Activated naive CD4-positive, alpha-beta T cell treated with anti-CD3 and anti-CD28 coated beads for 36 hours (primary cell): Measurements from ENCODE around the gene NOS1AP. TPM values are rescaled to one million over a fixed set of nuclear protein-coding genes. Genes with fewer than 3 reads are reported as not detected.
"Not testable (repeated sequence)": the region's sequence is repeated elsewhere in the genome, so short reads cannot be mapped to it uniquely, and the experiment has no call there.

Experiments
- CTCF ChIA-PET: fragments of 350-600 bp; sonication (Branson Sonifier 250); formaldehyde crosslinking; loops from one replicate; lab custom pipeline; 2021; ENCODE audit warnings: antibody characterized with exemption; lab: Charles Lee
- DNase-seq: peaks from one replicate; pipeline ENCODE4 v3.0.0-alpha.2; 2020
- H3K27ac Mint-ChIP-seq: one replicate; pipeline ENCODE4 v1.8.0; 2021; ENCODE audit warnings: mild to moderate bottlenecking, mixed read lengths
- H3K27me3 Mint-ChIP-seq: one replicate; pipeline ENCODE4 v1.8.0; 2021; ENCODE audit warnings: low read depth, mixed read lengths
- H3K36me3 Mint-ChIP-seq: one replicate; pipeline ENCODE4 v1.8.0; 2021; ENCODE audit warnings: low read depth, mixed read lengths
- H3K4me1 Mint-ChIP-seq: one replicate; pipeline ENCODE4 v1.8.0; 2021; ENCODE audit warnings: low read depth, mixed read lengths
- H3K4me3 Mint-ChIP-seq: one replicate; pipeline ENCODE4 v1.8.0; 2021; ENCODE audit warnings: mild to moderate bottlenecking, moderate library complexity, mixed read lengths
- H3K9me3 Mint-ChIP-seq: one replicate; pipeline ENCODE4 v1.8.0; 2021; ENCODE audit warnings: mixed read lengths
- intact Hi-C: fragments of 100-400 bp; cut with micrococcal nuclease; formaldehyde crosslinking; loops from one replicate; pipeline ENCODE4 v1.15.1; 2023
- total RNA-seq, 2 experiments: library from RNA; stranded (reverse); gene quantifications; one replicate each; pipeline ENCODE4 v1.2.3, GENCODE V29; 2021

NOS1AP gene
- total RNA-seq, 2 experiments from 2014 or later: 0.33 to 0.42 TPM

GRCh38 chr1:162077648-162078299, 8.3 kb downstream of the NOS1AP start:
- Mint-ChIP-seq H3K36me3 (no peaks in the 10 kb centered on the region), H3K4me3 (no peak overlapping the region), H3K27me3 (peaks cover 35% of the 10 kb centered on the region), H3K9me3 (no peaks in the 10 kb centered on the region), H3K27ac (no peak overlapping the region), H3K4me1 (no peaks in the 10 kb centered on the region)
- CTCF ChIA-PET: no interaction called here
- intact Hi-C loops: no loop called here
- no peak for DNase-seq

- DNase-seq: no peak
- no peaks in the 10 kb centered on the region for H3K9me3 Mint-ChIP-seq
- no peaks in the 10 kb centered on the region for H3K4me1 Mint-ChIP-seq
- H3K27ac Mint-ChIP-seq: no peak overlapping the region
- H3K4me3 Mint-ChIP-seq: no peak overlapping the region
- CTCF ChIA-PET: no interaction called here
- peaks cover 30% of the 10 kb centered on the region for H3K27me3 Mint-ChIP-seq
- intact Hi-C loops: no loop called here
- no peaks in the 10 kb centered on the region for H3K36me3 Mint-ChIP-seq
Measured at GRCh38 chr1:162079030-162079429, 9.5 kb downstream of the NOS1AP start.

- no peak overlapping the region for H3K27ac Mint-ChIP-seq
- H3K27me3 Mint-ChIP-seq: peaks cover 16% of the 10 kb centered on the region
Measured at GRCh38 chr1:162080472-162081015, 11.1 kb downstream of the NOS1AP start.

GRCh38 chr1:162081316-162081715, 11.8 kb downstream of the NOS1AP start:
- peaks cover 13% of the 10 kb centered on the region for H3K27me3 Mint-ChIP-seq
- H3K4me1 Mint-ChIP-seq: no peaks in the 10 kb centered on the region

More at GRCh38 chr1:162080472-162081015, 11.1 kb downstream of the NOS1AP start:
- Mint-ChIP-seq H3K4me1 (no peaks in the 10 kb centered on the region), H3K4me3 (no peak overlapping the region), H3K9me3 (no peaks in the 10 kb centered on the region), H3K36me3 (no peaks in the 10 kb centered on the region)
- CTCF ChIA-PET: no interaction called here
- intact Hi-C loops: no loop called here
- DNase-seq: no peak

GRCh38 chr1:162082080-162082479, 12.6 kb downstream of the NOS1AP start:
- H3K36me3 Mint-ChIP-seq, H3K4me3 Mint-ChIP-seq, CTCF ChIA-PET, H3K4me1 Mint-ChIP-seq, H3K27ac Mint-ChIP-seq, H3K9me3 Mint-ChIP-seq, DNase-seq, intact Hi-C loops: not testable (repeated sequence)
- H3K27me3 Mint-ChIP-seq: peaks cover 13% of the 10 kb centered on the region

More at GRCh38 chr1:162081316-162081715, 11.8 kb downstream of the NOS1AP start:
- no peak overlapping the region for H3K4me3 Mint-ChIP-seq
- H3K9me3 Mint-ChIP-seq: no peaks in the 10 kb centered on the region
- CTCF ChIA-PET: no interaction called here
- DNase-seq: no peak
- no peak overlapping the region for H3K27ac Mint-ChIP-seq
- H3K36me3 Mint-ChIP-seq: no peaks in the 10 kb centered on the region
- intact Hi-C loops: no loop called here

GRCh38 chr1:162083273-162083672, 13.8 kb downstream of the NOS1AP start:
- DNase-seq: no peak
- H3K9me3 Mint-ChIP-seq: no peaks in the 10 kb centered on the region
- H3K27ac Mint-ChIP-seq: no peak overlapping the region
- H3K36me3 Mint-ChIP-seq: no peaks in the 10 kb centered on the region
- H3K4me1 Mint-ChIP-seq: no peaks in the 10 kb centered on the region
- peaks cover 13% of the 10 kb centered on the region for H3K27me3 Mint-ChIP-seq
- intact Hi-C loops: no loop called here
- no peak overlapping the region for H3K4me3 Mint-ChIP-seq
- CTCF ChIA-PET: no interaction called here

GRCh38 chr1:162085991-162086390, 16.5 kb downstream of the NOS1AP start:
- CTCF ChIA-PET: interaction anchor here (1.2 kb wide), 1 partner anchor 30 kb away, joined by 3 read pairs; no protein-coding TSS in a partner anchor

GRCh38 chr1:162087111-162087510, 17.6 kb downstream of the NOS1AP start:
- intact Hi-C loops: no loop called here
- H3K4me3 Mint-ChIP-seq: no peak overlapping the region
- no peak overlapping the region for H3K27ac Mint-ChIP-seq
- DNase-seq: no peak
- H3K4me1 Mint-ChIP-seq: no peaks in the 10 kb centered on the region
- H3K36me3 Mint-ChIP-seq: no peaks in the 10 kb centered on the region
- peaks cover 1% of the 10 kb centered on the region for H3K9me3 Mint-ChIP-seq
- H3K27me3 Mint-ChIP-seq: peaks cover 10% of the 10 kb centered on the region
- CTCF ChIA-PET: interaction anchor here (1.2 kb wide), 1 partner anchor 31 kb away, joined by 3 read pairs; no protein-coding TSS in a partner anchor

More at GRCh38 chr1:162085991-162086390, 16.5 kb downstream of the NOS1AP start:
- H3K36me3 Mint-ChIP-seq: no peaks in the 10 kb centered on the region
- H3K4me1 Mint-ChIP-seq: no peaks in the 10 kb centered on the region
- H3K27ac Mint-ChIP-seq: no peak overlapping the region
- DNase-seq: no peak
- H3K9me3 Mint-ChIP-seq: peaks cover 1% of the 10 kb centered on the region
- peaks cover 7% of the 10 kb centered on the region for H3K27me3 Mint-ChIP-seq
- intact Hi-C loops: no loop called here
- H3K4me3 Mint-ChIP-seq: no peak overlapping the region

GRCh38 chr1:162087574-162087973, 18.1 kb downstream of the NOS1AP start:
- Mint-ChIP-seq H3K36me3 (no peaks in the 10 kb centered on the region), H3K27ac (no peak overlapping the region), H3K9me3 (peaks cover 1% of the 10 kb centered on the region), H3K27me3 (peaks cover 10% of the 10 kb centered on the region), H3K4me1 (no peaks in the 10 kb centered on the region), H3K4me3 (no peak overlapping the region)
- DNase-seq: no peak
- intact Hi-C loops: no loop called here
- CTCF ChIA-PET: no interaction called here

GRCh38 chr1:162088281-162088969, 18.9 kb downstream of the NOS1AP start:
- intact Hi-C loops: no loop called here
- H3K4me1 Mint-ChIP-seq: no peaks in the 10 kb centered on the region
- H3K27ac Mint-ChIP-seq: no peak overlapping the region
- CTCF ChIA-PET: no interaction called here
- H3K4me3 Mint-ChIP-seq: no peak overlapping the region
- H3K27me3 Mint-ChIP-seq: peaks cover 10% of the 10 kb centered on the region
- H3K9me3 Mint-ChIP-seq: peaks cover 1% of the 10 kb centered on the region
- no peaks in the 10 kb centered on the region for H3K36me3 Mint-ChIP-seq
- no peak for DNase-seq

- intact Hi-C loops: no loop called here
- H3K27me3 Mint-ChIP-seq: peaks cover 10% of the 10 kb centered on the region
- no peaks in the 10 kb centered on the region for H3K36me3 Mint-ChIP-seq
- no peak overlapping the region for H3K4me3 Mint-ChIP-seq
- no peak for DNase-seq
- H3K4me1 Mint-ChIP-seq: no peaks in the 10 kb centered on the region
- no peak overlapping the region for H3K27ac Mint-ChIP-seq
- peaks cover 1% of the 10 kb centered on the region for H3K9me3 Mint-ChIP-seq
- CTCF ChIA-PET: no interaction called here
Measured at GRCh38 chr1:162089748-162090147, 20.3 kb downstream of the NOS1AP start.

- no peak overlapping the region for H3K4me3 Mint-ChIP-seq
- no peak for DNase-seq
- H3K36me3 Mint-ChIP-seq: no peaks in the 10 kb centered on the region
- H3K4me1 Mint-ChIP-seq: no peaks in the 10 kb centered on the region
- intact Hi-C loops: no loop called here
- peaks cover 1% of the 10 kb centered on the region for H3K9me3 Mint-ChIP-seq
- H3K27me3 Mint-ChIP-seq: peaks cover 10% of the 10 kb centered on the region
- CTCF ChIA-PET: interaction anchor here (0.7 kb wide), 1 partner anchor 669 kb away, joined by 3 read pairs; no protein-coding TSS in a partner anchor
- no peak overlapping the region for H3K27ac Mint-ChIP-seq
Measured at GRCh38 chr1:162090378-162090777, 20.9 kb downstream of the NOS1AP start.
